Suppressor macrophage treated with lipopolysaccharide for 1 hour (primary cell): Measurements from ENCODE around the gene TFAP2A.

Experiments used
- DNase-seq, 3 donors: peaks; one replicate each; pipeline ENCODE4 v3.0.0-alpha.2; 2020 to 2022

The TFAP2A gene

DNA sequence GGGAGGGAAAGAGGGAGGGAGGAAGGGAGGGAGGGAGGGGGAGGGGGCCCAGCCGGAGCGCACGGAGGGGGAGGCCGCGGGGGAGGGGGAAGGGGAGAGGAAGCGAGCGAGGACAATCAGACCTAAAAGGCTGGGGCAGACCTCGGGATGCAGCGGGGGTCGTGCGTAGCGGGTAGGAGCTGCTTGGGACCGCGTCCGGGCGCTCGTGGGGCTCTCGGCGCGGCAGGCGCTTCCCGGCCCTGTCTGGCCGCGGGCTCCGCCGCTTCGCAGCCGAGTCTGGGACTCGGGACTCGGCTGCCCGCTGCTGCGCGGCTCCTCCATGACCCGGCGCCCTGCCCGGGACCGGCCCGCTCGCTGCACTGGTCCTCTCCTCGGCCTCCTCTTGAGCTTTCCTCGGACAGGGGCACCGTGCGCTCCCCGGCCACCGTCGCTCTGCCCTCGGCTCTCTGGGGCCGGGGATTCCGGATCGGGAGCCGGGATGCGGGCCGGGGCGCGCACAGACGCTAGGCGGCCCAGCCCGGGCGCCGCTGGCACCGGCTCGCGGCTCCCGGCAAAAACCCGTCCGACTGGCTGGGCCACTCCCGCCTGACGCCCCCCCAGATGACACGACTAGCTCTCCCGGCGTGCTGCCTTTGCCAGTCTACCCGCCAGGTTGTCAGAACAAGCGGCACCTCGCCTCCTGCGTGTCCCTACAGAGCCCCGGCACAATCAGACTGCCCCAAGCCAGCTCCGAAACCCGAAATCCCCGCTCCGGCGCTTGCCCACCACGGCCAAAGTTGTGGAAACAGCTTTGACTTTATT is 2.2 kb downstream of the TFAP2A start:
- peak in 2 of 3 donors; percentile 29 to 57 for DNase-seq

DNA sequence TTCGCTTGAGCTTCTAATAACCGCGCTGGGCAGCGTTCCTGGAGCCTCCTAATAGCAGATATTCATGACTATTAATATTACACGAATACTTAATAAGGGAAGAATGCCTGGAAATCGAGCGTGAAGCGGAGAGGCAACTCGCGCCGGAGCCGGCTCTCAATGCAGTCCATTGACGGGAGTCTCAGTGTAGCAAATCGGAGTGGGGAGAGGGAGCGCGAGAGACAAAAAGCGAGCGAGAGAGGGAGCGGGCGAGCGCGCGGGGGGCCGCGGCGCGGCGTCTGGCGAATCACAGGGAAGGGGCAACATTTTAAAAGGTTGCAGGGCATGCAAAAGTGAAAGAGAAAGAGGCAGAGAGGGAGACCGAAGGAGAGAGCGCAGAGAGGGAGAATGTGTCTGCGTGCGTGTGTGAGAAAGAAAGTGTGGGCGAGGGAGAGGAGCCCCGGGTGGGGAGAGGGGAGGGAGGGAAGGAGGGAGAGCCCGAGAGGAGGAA is 2.9 kb downstream of the TFAP2A start:
- peak; percentile 46 to 63 (median 50) for DNase-seq

DNA sequence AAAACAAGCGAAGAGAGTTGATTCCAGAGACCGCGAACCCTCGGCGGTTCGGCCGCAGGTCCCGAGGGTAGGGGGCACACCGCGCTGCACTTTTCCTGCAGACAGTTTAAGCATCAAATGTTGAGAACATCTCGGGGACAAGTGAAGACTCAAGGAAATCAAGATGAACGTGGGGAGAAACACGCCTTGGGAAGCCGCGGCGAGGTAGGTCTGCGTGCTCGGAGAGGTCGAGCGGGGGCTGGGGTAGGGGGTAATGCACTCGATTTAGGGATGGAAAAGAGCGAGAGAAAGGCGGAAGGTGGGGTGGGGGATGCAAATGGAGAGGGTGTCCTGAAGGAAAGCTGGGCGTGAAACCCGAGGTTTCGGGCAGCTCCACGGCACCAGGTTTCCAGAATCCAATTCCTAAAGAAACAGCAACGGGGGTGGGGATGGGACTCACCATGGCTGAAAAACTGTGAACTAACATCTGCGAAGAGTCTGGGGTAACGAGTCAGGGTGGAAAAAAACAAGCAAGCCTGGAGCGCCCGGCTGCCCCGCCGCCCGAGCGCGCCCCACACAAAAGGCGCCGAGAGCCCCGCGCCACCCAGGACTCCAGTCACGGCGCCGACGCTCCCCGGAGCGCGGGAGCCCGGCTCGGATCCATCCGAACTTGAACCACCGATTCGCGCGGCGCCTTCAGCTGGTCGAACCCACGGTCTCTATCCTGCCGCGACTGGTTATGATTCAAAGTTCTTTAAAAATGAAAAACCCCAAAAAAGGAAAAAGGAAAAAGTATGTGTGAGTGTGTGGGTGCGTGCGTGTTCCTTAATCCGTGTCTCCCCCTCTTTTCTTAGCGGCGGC is 3.5 kb downstream of the TFAP2A start:
- peak; percentile 30 to 57 (median 41) for DNase-seq

DNA sequence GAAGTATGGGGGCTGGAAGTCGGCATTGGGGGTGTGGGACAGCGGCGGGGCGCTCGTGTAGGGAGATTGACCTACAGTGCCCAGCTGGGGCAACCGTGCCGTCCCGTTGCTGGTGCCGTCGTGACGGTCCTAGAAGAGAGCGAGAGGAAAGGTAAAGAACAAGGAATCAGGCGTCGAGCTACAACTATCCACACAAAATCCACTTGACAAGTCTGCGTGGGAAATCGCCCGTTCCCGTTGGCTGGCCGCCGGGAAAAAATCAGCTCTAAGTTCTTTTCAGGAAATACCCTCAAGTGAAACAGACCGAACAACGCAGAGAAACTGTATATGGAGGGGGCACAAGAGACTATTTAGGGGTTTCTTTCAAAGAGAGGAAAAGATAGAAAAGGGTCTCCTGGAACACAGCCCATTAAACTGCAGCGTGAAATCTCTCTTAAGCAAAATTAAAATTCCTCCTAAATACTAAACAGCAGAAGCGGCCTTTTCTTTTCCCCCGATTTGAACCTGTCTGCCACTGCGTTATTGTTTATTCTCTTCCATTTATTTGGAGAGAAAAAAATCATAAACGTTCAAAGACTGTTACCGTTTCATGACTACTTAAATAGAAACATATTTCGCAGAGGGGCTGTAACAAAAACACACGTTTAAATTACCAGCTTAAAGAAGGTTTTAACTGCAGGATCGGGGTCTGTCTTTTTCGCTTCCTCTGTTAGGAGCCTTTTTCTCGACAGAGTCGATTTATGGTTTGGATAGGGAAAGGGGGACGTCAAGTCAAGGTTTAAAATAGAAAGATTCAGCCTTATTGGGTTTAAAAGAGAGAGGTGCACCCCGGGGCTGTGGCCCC is 4.4 kb downstream of the TFAP2A start:
- no peak for DNase-seq

DNA sequence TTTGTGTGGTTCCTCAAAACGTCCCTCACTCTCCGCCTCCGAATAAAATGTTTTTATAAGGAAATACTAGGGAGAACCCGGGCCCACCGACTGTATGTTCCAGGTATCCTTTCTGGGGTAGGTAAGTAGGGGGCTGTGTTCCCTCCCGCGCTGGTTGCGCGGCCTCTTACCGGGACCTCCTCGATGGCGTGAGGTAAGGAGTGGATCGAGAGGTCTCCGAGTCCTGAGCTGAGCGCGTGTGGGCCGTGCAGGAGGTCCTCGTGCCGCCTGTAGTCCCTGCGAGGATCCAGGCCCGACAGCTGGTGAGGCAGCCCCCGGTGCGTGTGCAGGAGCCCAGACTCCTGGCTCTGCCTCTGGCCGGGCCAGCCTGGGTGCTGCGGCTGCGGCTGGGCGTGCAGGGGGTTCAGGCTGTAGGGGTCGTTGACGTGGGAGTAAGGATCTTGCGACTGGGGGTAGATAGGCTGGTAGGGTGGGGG is 5.1 kb downstream of the TFAP2A start:
- DNase-seq, result no peak

DNA sequence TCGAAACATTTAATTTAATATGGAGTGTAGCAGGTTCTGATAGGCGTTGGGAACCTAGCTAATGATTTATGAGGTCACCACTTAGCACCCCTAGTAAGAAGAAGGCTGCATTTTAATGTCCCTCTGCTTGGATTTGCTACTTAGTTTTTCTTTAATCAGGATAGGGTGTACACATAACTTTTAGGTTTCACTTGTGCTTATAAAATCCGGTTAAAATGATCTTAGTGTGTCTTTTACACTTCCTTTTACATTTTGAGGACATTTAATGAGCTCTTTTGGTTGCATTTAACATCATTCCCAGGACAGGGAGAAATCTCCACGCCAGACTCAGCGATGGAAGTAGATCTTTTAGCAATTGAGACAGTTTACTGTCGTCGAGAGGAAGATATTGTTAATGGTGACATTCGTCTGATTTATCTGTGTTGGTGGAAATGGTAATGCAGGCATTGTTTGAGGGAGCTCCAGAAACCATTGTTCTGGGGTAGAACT is 5.6 kb downstream of the TFAP2A start:
- no peak for DNase-seq

- no peak for DNase-seq
These were observed 6.4 kb downstream of the TFAP2A start for GRCh38 chr6:10408457-10408856.

- DNase-seq, result no peak
These were observed 7.2 kb downstream of the TFAP2A start for GRCh38 chr6:10407674-10408054.

GRCh38 chr6:10407018-10407673 is 7.7 kb downstream of the TFAP2A start:
- no peak for DNase-seq

DNA sequence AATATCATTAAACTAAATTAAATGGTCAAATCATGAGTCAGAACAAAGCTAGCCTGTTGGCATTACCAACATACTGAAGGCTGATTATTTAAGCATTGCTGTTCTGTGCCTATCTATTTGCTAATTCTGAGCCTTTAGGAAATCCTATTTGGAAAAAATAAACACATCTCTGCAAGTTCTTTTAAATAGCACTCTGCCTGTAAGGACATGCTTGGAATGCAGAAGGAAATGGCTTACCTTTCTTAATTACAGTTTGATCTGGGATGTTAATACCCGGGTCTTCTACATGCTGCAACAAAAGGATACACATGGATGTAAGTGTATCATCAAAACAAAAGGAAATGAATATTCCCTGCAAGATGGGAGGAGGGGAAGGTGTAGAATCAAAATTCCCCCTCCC is 8.3 kb downstream of the TFAP2A start:
- no peak for DNase-seq

- no peak for DNase-seq
These were observed 9.4 kb downstream of the TFAP2A start for GRCh38 chr6:10405513-10405900.

GRCh38 chr6:10404799-10405512 is 9.9 kb downstream of the TFAP2A start:
- DNase-seq, result no peak

DNA sequence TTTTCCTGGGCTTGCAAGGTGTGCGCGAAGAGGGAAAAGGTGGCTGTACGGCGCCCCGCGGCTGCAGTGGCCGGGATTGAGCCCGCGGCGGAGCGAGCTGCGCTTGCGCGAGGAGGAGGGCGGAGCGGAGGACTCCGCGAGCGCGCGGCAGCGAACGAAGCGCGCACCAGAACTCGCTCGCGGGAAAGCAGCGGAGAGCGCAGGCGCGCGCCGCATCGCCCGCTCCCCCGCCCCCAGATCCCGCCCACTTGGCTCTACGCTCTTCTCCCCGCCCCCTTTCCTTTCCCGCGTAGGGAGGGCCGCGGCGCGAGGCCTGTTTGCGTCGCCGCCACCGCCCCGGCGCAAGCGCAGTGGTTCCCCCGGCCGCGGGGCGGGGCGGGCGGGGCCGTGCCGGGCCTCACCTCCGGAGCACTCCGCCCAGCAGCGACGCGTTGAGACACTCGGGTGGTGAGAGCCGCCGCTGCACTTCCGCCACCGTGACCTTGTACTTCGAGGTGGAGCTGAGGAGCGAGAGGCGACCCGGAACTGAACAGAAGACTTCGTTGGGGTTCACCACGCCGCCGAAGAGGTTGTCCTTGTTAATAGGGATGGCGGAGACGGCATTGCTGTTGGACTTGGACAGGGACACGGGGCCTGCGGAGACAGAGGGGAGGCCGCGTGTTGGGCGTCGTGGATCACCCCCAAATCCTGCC is 10.6 kb downstream of the TFAP2A start:
- peak; percentile 94 to 99 (median 98) for DNase-seq

DNA sequence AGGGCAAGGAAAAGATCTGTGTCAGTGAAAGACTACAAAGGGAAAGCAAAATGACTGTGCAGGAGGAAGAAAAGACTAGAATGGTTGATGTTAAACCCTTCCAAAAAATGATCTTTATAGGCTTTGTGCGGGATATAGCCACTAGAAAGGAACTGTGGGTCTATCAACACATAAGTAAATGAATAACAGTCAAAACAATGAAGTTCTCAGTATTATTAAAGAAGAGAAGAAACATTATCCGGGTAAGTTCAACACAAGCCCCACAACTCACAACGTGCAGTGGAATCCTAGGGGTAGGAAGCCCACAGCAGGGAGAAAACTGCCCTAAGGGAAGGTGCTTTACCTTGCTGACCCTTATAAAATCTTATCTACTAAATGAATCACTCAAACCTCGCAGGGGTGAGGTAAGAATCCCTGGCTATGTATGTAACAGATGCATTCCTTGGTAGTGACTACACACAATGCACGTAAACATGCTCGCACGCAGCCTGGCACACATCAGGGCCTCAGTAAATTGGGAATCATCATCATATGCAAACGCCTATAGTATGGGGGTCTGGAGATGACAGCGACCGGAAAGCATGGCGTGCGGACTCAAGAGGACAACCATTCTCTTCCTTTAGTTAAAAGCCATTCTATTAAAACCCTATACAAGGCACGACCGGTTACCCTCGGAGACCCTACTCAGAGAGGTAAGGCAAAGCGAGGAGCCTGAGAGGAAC is 11.3 kb downstream of the TFAP2A start:
- no peak for DNase-seq

DNA sequence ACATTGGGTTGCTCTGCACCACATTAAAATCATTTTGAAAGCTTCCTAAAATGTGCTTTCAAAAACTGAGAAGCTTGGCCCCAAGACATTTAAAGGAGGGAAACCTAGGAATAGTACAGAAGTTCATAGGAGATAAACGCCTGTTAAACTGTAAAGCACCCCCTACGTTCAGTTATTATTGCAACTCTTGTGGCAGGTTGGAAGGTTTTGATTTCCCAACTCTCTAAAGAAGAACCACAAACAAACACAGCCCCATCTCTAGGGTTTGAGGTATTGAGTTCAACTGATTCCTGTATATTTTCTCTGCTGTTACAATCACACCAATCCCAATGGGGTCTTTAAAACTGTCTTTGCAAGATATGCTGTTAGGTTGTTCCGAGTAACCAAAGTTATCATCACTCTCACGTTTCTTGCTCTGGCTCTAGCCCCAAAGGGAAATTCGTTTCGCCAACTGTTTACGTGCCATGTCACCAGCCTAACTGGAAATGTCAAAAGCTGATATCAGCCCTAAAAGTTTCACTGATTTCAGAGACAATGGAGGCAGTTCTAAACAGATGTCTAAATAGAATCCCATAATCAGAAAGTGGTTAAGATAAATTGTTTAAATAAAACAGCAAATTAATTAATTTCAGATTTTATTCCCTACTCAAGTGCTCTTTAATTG is 12.1 kb downstream of the TFAP2A start:
- DNase-seq, result no peak

GRCh38 chr6:10401632-10402223 is 13.1 kb downstream of the TFAP2A start:
- no peak for DNase-seq

DNA sequence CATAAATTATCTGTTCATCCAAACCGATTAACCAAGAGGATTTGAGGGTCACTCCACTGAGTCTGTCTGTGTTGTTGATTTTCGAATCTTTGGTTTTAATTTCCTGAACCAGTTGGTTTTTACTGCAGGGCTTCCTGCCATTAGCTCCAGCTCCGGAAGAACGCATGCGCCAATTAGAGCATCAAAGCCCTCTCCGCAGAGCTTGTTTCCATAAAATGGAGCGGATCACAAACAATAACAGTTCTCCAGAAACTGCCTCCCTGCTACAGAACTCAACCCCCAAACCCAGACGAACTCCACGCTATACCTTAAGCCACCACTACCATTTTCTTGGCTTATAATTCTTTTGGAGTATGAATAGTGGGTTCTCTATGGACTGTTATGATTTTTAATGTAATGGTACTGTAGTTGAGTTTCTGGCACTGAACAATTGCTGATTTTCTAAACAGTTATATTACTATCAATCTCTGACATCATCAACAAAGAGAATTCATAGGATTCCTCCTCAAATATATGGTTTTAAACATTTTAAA is 13.8 kb downstream of the TFAP2A start:
- DNase-seq, result no peak

GRCh38 chr6:10400330-10400729 is 14.5 kb downstream of the TFAP2A start:
- DNase-seq, result no peak

DNA sequence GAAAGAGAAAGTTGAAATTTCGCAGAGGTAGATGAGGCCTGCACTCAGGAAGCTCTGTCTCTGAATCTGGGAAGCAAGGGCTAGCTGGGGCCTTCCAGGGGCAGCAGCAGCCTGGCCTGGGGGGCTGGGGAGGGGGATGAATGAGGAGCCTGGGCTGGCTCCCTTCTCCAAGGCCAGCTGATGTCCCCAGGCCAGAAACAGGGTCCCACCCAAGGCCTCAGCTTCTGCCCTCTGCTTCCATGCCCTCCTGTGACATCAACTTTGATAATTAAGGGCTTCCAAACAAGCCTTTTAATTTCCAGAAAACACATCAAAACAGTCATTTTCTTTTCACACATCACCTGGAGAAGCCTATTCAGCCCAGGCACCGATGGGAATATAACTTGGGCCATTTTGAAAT is 15.4 kb downstream of the TFAP2A start:
- no peak for DNase-seq
